ENCODE measurements around the gene IFT122.

IFT122 gene

DNA sequence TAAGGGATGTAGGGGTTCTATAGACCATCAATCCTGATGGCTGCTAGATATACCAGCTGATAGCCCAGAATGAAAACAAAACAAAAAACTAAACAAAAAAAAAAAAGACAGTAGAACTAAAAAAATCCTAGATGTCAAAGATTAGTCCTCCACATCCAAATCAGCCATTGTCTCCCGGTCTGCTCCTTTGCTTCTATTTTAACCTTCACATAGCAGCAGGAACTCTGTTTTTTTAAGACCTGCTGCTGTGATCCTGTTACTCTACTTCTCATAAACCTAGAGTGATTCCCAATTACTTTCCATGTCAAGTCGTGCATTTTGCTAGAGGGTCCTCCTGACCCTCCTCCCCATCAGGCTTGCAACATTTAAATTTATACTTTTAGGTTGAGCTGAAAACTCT, 2.5 kb downstream of the IFT122 start:
- DNase-seq = no peak

DNA sequence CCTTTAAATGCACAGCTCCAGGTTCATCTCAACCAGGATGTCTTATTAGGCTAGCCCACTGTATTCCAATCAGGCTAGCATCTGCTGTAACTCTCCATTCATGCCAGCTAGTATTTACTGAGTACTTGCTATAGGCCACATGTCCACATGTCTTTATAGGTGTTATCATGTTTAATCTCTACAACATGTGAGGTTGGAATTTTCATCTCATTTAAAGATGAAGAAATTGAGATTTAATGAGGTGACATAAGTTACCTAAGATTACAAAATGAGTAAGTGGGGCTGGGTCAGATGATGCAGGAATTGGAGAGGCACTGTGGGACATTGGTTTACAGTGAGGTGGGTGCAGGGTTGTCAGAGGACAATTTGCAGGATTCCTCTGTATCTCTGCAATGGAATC, 2.9 kb downstream of the IFT122 start:
- DNase-seq = no peak

DNA sequence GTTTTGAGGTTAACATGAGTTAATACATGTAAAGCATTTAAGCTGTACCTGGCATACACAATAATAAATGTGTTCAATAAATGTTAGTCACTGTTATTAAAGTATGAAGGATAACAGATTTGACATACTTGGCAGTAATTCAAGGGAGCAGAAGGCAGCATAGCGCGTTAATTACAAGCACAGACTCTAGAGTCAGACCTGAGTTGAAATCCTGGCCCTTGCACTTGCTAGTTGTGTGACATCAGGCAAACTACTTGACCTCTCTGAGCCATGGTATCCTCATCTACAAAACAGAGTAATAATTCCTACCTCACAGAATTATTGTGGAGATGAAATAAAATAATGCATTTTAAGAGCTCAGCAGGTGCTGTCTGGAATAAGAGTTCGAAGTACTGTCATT, 5.4 kb downstream of the IFT122 start:
- DNase-seq = no peak

DNA sequence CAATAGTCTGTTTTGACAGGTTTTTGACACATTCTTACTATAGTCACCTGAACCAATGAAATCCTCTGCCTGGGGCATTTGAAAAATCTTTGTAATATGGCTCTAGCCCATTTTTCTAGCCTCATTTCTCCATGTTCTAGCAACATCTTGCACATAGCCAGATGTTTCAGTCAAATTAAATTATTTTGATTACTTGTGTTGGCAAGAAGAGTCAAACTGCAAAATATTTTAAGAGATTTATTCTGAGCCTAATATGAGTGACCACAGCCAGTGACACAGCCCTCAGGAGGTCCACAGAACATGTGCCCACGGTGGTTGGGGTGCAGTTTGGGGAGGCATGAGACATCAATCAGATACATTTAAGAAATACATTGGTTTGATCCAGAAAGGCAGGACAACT, 6.9 kb downstream of the IFT122 start:
- no peak for DNase-seq

DNA sequence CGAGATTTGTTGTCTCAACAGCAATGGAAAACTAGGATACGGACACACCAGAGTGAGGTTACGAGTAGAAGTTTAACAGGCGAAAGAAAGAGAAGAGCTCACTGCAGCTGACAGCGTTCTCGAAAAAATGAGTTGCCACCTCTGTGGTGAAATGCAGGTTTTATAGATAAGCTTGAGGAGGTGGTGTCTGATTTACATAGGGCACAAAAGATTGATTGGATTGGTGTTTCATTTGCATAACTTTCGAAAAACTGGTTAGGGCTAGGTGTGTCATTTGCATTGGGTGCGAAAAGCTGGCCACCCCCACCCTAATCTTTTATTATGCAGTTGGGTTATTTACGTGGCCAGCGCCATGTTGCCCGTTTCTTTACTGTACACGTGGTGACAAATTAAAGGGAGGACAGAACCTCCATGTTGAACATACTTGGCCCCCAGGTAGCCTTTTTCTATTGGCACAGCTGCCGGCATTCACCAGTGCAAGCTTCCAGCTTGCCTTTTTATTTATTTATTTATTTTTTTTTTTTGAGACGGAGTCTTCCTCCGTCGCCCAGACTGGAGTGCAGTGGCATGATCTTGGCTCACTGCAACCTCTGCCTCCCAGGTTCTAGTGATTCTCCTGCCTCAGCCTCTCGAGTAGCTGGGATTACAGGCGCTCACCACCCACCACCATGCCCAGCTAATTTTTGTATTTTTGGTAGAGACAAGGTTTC, 8.3 kb downstream of the IFT122 start:
- DNase-seq = no peak

DNA sequence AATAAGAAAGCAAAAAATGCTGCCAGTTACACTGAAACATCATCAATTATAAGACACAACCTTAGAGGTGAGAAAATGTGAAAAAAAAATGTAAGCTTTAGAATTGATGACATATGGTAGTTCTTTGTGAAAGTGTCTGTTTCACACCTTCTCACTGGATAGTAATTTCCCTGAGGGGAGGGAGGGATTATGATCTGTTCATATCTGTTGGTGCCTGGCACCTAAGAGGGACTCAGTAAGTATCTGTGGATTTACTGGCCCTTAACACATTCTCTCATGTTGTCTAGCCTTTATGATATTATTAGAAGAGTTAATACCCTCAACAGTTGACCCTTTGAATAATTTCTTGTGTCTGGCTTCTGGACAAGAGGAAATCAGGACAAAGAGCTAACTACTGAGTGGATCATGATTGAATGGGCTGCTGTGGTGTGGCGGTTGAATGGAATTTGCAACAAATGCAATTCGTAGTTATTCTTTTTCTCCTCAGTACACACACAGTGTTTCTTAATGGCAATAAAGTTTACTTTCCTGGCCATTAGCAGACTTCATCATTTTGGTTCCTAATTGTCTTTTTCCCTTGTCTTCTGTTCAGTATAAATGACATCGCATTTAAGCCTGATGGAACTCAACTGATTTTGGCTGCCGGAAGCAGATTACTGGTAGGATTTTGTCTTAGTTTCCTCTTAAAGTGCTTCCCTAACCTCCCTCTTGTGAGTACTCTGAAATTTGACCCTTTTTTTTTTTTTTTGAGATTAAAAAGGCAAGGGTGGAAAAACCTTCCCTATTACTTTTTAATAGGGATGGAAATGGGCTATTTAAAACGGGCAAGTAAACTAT, 9.5 kb downstream of the IFT122 start:
- DNase-seq = no peak

DNA sequence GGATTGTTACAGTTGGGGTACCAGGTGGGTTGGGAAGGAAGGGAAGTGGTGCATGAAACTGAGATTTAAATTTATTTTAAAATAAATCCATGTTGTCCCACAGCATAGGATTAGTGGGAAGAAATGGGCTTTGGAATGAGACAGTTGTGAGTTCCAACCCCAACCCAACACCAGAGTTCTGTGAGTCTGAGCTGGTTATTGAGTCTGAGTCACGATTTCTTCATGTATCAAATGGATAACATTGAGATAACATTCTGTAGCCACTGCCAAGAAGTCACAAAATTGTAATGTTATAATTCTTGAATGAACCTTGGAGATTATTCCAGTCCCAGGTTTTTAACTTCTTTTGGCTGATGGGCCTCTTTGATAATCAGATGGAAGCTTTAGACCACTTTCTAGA, 13.7 kb downstream of the IFT122 start:
- no peak for DNase-seq

DNA sequence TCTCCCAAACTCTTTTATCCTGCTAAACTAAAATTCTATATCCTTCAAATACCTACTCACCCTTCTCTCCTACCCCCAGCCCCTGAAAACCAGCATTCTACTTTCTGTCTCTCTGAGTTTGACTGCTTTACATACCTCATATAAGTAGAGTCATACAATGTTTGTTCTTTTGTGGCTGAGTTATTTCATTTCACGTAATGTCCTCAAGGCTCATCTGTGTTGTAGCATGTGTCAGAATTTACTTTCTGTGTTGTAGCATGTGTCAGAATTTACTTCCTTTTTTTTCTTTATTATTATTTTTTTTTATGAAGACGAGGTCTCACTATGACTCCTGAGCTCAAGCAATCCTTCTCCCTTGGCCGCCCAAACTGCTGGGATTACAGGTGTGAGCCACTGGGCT, 20.1 kb downstream of the IFT122 start:
- DNase-seq = no peak

DNA sequence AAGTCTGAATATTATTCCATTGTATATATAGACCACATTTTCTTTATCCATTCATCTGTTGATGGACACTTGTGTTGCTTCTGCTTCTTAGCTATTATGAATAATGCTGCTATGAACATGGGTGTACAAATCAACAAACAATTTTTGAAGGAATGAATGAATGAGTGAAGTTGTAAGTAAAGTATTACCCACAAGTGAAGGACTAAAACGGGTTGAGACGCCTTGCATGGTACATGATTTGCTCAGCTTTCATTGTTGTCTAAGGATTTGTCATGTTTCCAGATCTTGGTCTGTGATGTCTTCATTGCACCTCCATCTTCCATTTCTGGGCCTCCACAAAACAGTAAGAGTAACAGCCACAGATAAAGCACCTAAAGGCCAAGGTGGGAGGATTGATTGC, 20.5 kb downstream of the IFT122 start:
- no peak for DNase-seq

DNA sequence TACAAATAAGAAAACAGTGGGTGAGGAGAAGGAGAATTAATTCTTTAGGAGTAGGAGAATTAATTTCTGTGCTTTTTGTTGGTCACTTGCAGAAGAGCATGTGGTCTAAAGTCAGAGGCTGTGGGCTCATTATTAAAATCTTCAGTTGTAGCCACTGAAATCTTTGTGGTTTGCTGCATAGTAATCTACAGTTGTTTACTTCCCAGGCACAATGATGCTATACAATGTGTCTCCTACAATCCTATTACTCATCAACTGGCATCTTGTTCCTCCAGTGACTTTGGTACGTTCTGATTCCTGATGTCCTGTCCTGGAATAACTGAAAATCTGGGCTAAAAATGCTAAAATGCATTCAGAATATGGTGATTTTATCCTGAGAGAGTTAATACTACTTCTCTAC, 21.0 kb downstream of the IFT122 start:
- DNase-seq = no peak

DNA sequence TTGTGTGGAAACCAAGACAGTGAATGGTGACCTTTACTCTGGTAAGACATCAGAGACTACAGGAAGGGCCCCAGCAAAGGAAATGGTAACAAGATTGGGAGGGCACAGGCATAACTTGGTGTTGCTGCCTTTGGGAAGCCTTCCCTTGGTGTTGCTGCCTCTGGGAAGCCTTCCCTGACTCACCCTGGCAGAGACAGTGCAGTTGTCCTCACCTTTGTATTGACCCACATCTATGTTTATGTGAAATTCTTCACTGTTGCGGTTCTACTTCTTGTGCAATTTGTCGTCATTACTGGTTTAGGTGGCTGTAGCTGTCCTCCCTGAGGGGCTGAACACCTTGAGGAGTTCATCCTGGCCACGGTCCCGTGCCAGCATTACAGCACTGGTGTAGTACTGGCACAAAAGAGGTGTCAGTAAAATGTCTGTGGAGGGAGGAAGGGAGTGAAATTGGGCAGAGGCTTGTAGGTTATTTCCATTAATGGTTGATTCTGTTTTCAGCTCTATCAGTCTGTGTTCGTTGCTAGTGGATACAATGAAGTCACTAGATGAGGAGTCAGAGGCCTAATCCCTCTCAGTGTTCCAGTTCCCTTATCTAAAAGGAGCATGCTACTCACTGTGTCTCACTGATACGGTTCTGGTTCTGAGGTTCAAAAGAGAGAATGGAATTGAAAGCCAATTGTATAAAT, 21.6 kb downstream of the IFT122 start:
- no peak for DNase-seq

DNA sequence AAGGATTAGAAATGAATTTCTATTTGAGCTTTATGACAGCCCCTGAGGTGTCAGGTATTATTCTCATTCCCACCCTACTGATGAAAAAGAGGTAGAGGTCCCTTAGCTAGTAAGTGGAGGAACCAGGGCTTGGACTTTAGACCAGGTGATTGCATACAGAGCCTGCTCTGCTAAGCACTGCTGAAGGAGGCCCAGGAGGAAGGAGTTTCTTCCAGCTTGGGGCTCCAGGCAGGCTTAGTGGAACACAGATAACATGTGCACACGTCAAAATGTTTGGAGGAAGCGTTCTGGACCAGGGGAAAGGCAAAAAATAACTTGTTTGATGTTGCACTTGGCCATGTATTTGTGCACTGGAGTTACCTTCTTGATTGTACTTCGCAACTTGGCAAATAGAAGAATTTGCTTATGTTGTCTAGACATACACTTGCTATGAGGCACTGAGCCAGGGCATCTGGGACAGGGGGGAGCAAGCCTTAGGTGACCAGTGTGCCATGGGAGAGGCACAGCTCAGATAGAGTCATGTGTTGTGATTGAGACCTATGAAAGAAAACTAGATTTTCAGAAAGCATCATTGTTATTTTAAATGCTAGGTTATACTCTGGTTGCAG, 22.4 kb downstream of the IFT122 start:
- DNase-seq = no peak

DNA sequence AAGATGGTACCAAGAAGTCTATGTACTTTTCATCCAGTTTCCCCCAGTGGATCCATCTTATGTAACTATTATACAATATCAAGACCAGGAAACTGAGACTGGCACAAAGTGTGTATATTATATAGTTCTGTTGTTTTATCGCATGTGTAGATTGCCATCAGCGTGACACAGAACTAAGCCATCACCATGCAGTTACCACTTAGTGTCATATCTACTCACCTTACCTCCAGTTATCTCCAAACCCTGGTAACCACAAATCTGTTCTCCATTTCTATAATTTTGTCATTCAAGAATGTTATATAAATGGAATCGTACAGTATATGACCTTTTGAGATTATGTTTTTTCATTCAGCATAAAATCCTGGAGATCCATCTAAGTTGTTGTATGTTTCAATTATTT, 23.1 kb downstream of the IFT122 start:
- DNase-seq = no peak

DNA sequence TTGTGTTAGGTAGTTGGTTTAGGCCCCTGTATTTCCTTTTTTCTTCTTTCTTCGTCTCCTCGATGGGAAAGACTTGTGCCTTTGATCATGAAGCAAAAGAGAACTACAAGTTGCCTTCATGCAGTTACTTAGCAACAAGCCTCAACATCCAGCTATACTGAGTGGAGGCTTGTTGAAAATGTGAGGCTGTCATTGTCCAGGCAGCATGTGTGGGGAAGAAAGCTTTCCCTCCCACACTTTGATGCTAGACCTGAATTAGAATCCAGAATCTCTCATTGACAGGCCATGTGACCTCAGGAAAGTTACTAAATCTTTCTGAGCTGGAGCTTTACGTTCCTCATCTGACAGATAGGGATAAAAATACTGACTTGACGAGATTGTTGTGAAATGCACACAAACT, 23.7 kb downstream of the IFT122 start:
- DNase-seq = no peak

DNA sequence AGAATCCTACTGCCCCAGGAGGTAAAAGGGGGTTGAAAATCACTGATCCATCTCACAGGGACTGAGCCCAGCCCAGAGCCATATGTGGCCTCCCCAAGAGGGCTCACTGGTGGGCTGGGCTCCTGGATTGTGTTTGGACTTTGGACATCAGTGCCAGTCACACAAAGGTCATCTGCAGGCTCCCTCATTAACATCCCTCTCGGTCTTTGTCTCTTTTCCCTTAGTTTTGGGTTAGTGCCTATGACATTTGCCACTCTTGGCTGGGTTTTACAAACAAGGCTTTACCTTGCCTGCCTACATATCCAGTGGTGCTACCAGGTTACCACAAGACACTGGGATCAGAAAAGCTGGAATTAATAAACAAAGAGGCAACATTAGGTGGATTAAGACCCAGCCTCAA, 27.9 kb downstream of the IFT122 start:
- no peak for DNase-seq

DNA sequence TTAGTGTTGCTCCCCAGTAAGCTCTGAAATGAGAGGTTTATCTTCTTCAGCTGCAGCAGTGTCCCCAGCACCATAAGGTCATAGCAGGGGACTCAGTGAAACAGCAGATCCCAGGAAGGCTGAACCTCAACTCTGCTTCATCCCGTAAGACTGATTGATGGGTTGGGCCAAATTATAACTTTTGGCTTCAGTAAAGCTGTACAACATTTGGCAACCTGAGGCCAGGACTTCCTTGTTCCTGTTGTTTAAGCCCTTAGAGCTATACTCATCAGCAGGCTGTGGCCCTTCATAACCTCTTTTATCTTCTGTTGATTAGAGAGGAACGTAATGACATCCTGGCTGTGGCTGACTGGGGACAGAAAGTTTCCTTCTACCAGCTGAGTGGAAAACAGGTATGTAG, 29.0 kb downstream of the IFT122 start:
- DNase-seq = no peak

DNA sequence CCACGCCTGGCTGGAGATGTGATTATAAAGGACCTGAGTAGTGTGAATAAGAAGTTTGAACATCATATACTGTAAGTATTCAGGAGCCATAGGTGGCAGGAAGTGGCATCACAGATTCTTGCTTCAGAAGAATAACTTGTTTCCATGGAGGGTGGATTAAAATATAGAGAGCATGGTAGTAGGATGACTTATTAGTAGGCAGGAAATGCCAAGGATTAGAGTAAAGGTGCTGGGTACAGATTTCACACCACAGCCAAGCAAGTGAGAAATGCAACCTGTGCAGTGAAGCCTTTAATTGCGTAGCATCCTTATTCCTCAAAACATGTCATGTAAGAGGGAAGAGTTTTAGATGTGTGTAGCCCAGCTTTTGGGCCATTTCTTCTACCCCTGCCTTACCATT, 30.8 kb downstream of the IFT122 start:
- no peak for DNase-seq

DNA sequence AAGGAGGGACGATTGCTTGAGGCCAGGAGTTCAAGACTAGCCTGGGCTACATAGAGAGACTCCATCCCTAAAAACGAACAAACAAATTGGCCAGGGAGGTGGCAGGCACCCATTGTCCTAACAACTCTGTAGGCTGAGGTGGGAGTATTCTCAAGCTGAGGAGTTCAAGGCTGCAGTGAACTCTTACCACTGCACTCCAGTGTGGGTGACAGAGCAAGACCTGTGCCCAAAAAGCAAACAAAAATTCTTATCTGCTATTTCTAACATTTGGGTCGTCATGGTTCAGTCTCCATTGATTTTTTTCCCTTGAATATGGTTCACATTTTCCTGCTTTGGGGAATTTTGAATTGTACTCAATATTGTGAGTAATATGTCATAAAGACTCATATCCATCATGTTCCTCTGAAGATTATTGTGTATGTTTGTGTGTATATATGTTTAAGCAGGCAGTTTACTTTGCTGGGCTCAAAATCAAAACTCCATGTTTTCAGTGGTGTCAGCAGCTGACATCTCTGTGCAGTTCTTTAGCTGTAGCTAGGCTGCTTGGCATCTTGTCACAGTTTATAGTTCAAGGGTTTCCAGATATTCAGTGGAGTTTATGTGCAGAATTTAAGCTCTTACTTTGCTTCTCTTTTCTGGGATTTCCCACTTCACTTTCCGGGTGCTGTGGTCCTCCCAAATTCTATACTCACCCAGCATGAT, 33.2 kb downstream of the IFT122 start:
- no peak for DNase-seq

DNA sequence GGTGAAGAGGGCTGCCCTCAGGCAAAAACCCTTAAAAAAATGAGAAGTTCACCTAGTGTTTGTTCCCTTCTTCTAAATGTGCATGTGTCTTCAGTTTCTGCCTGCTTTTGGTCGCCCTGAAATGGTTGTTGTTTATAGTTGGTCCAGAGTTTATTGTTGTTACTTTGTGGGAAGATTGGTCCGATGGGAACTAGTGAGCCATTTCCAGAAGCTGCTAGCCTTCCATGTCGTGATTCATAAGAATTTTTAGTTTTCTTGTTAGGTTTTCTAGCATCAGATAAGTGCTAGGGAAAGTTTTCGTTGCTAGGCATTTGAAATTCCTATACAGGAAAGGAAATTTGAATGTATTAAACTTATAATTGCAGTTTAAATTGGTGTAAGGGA, 33.7 kb downstream of the IFT122 start:
- DNase-seq = no peak

DNA sequence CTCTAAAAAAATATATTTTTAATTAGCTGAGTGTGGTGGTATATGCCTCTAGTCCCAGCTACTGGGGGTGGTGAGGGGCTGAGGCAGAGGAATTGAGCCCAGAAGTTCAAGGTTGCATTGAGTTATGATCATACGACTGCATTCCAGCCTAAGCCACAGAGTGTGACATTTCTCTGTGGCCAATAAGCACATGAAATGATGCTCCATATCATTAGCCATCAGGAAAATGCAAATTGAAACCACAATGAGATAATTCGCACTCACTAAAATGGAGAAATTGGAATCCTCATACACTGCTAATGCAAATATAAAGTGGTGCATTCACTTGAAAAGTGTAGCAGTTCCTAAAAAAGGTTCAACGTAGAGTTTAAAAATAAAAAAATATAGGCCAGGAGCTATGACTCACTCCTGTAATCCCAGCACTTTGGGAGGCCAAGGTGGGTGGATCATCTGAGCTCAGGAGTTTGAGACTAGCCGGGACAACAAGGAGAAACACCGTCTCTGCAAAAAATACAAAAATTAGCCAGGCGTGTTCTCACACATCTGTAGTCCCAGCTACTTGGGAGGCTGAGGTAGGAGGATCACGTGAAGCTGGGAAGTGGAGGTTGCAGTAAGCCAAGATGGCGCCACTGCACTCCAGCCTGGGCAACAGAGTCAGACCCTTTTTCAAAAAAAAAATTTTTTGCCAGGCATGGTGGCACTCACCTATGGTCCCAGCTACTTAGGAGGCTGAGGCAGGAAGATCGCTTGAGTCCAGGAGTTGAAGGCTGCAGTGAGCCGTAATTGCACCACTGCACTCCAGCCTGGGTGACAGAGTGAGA, 35.2 kb downstream of the IFT122 start:
- DNase-seq = no peak

DNA sequence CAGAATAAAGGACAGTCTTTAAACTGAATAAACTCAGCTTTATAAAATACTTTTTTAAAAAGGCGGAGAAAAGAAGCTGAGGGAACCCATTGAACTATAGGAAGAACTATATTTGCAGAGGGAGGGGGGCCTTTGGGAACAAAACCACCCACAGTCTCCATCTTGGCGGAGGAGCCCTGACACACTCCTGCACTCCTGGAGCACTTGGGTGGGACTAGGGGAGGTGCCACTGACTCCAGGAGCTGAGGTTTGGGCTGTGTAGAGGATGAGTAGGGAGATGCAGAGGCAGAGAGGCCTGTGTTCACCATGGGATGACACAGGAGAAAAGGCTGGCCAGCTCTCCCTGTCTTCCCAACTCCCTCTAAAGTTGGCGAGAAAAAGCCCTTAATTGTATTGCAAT, 35.8 kb downstream of the IFT122 start:
- no peak for DNase-seq

DNA sequence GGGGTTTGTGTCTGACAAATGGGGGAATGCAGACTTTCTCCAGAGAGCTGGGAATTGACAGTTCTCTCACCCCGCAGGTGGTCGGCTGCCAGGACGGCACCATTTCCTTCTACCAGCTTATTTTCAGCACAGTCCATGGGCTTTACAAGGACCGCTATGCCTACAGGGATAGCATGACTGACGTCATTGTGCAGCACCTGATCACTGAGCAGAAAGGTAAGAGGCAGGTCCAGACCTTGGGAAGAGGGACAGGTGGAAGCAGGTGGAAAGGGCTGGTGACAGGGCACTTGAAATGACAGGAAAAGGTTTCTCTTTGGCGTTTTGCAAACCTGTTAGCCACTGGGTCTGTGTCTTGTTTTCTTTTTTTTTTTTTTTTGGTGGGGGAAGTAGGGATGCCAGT, 36.6 kb downstream of the IFT122 start:
- no peak for DNase-seq
